AG04450 (cell line): ENCODE measurements around the gene TTC23L. TPM values are rescaled to one million over a fixed set of nuclear protein-coding genes. Genes with fewer than 3 reads are reported as not detected.

Source experiments
- CTCF ChIA-PET: fragments of 300-600, 350-600 bp; formaldehyde crosslinking; extraction: SDS; loops from one replicate; lab custom pipeline; 2022; ENCODE audit warnings: antibody characterized with exemption, inconsistent platforms; lab: Charles Lee
- POLR2A ChIA-PET: fragments of 350-600 bp; formaldehyde crosslinking; extraction: SDS; loops from one replicate; lab custom pipeline; 2021; ENCODE audit warnings: antibody characterized with exemption, inconsistent platforms; lab: Yijun Ruan, JAX
- DNase-seq: peaks from one replicate; pipeline ENCODE4 v3.0.0-alpha.2; 2011; ENCODE audit warnings: low read depth, low spot score
- H3K27ac ChIP-seq: one replicate; pipeline ENCODE4 v1.5.1; 2012; ENCODE audit warnings: low read depth, low read length, control low read depth
- H3K27me3 ChIP-seq: one replicate; pipeline ENCODE4 v1.6.0; 2012; ENCODE audit warnings: low read length; ENCODE audit not compliant: control insufficient read depth, insufficient read depth
- H3K4me3 ChIP-seq: 2 replicates; pipeline ENCODE4 v1.5.1; 2011; ENCODE audit warnings: mild to moderate bottlenecking, low read depth, low read length, control low read depth
- H3K9me3 ChIP-seq: 2 replicates; pipeline ENCODE4 v1.5.1; 2012; ENCODE audit warnings: low read length; ENCODE audit not compliant: control insufficient read depth, insufficient read depth
- polyA plus RNA-seq: library from polyadenylated mRNA; depleted of rRNA; stranded (reverse); fragments of >200 nt; gene quantifications from 2 replicates; pipeline ENCODE4 v1.2.3, GENCODE V29; 2011
- TF ChIP-seq, protein P1 (sequence below): IDR thresholded peaks from 2 replicates; pipeline ENCODE4 v1.5.1; 2011; ENCODE audit warnings: low read depth, low read length, control low read depth, inconsistent platforms

TTC23L gene
- polyA plus RNA-seq, 1 experiment: 0.16 TPM

DNA sequence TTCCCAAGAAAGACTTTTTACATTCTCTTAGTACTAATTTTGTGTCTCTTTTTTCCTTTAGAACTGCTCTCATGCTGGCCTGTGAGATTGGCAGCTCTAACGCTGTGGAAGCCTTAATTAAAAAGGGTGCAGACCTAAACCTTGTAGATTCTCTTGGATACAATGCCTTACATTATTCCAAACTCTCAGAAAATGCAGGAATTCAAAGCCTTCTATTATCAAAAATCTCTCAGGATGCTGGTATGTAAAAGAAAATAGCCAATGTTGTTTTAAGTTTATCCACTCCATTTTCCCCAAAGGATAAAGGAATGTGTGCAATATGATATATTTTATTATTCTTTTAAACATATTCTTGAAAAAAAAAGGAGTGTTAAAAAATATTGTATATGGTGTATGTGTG, 27.3 kb upstream of the TTC23L start:
- no peak for DNase-seq
- Histone ChIP-seq H3K27ac (no peak overlapping the region), H3K4me3 (no peak overlapping the region), H3K27me3 (no peaks in the 10 kb centered on the region), H3K9me3 (no peaks in the 10 kb centered on the region)
- TF ChIP-seq, protein P1, sequence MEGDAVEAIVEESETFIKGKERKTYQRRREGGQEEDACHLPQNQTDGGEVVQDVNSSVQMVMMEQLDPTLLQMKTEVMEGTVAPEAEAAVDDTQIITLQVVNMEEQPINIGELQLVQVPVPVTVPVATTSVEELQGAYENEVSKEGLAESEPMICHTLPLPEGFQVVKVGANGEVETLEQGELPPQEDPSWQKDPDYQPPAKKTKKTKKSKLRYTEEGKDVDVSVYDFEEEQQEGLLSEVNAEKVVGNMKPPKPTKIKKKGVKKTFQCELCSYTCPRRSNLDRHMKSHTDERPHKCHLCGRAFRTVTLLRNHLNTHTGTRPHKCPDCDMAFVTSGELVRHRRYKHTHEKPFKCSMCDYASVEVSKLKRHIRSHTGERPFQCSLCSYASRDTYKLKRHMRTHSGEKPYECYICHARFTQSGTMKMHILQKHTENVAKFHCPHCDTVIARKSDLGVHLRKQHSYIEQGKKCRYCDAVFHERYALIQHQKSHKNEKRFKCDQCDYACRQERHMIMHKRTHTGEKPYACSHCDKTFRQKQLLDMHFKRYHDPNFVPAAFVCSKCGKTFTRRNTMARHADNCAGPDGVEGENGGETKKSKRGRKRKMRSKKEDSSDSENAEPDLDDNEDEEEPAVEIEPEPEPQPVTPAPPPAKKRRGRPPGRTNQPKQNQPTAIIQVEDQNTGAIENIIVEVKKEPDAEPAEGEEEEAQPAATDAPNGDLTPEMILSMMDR: no peak
- ChIA-PET CTCF (no interaction called here), POLR2A (no interaction called here)

DNA sequence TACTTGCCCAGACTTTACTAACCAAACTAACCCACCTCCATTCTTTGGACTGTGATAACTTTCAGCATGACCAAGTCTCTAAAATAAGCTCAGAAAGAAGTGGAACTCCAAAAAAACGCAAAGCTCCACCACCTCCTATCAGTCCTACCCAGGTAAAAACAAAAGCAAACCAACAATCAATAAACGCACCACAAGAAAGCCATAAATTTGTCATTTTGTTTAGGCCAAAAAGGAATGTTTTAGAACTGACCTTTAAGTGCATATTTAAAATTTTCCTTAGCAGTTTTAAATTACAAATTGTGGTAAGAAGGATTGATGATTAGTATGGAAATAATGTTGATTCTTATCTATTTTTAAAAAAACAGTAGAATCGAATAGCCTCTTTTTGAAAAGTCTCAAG, 25.5 kb upstream of the TTC23L start:
- H3K27me3 ChIP-seq: no peaks in the 10 kb centered on the region
- no peak for DNase-seq
- H3K4me3 ChIP-seq: no peak overlapping the region
- TF ChIP-seq, protein P1: no peak
- H3K27ac ChIP-seq: no peak overlapping the region
- CTCF ChIA-PET: interaction anchor here (1.3 kb wide), 1 partner anchor 327 kb away, joined by 7 read pairs; no protein-coding TSS in a partner anchor
- no peaks in the 10 kb centered on the region for H3K9me3 ChIP-seq
- POLR2A ChIA-PET: interaction anchor here (0.6 kb wide), 1 partner anchor 22 kb away, joined by 3 read pairs; no protein-coding TSS in a partner anchor

DNA sequence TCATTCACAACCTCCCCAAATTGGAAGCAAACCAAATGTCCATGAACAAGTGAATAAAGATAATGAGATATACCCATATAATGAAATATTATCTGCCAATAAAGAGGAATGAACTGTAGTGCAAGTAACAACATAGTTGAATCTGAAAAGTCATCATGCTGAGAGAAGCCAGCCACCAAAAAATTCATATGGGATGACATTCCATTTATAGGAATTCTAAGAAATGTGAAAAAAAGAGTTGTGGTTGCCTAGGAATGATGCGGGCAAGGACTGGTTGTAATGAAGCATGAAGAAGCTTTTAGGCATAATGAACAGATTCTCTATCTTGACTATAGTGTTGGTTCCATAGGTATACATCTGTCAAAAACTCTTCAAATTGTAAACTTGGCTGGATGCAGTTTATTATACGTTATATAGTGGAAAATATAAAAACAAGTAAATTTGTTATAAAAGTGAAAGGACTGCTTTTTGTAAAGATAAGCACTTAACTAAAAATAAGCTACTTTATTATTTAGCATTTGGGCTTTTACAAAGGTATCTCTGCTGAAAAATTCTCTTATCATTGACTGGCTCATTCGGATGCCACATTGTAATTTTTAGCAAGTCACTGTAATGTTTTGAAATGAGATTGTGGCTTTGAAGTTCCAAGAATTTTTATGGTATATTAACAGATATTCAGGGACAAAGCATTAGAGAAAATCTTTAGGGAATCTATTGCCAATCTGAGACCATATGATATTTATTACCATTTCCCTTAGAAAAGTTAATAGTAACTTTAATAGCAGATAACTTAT, 21.2 kb upstream of the TTC23L start:
- DNase-seq: no peak
- no peaks in the 10 kb centered on the region for H3K27me3 ChIP-seq
- no peak overlapping the region for H3K27ac ChIP-seq
- H3K4me3 ChIP-seq: no peak overlapping the region
- ChIA-PET CTCF (interaction anchor here (0.7 to 1.4 kb wide), 4 partner anchors 15 to 294 kb away, joined by 3 to 4 read pairs (median 4); no protein-coding TSS in a partner anchor), POLR2A (interaction anchor here (0.6 kb wide), 1 partner anchor 333 kb away, joined by 6 read pairs; no protein-coding TSS in a partner anchor)
- TF ChIP-seq, protein P1: no peak
- H3K9me3 ChIP-seq: no peaks in the 10 kb centered on the region

DNA sequence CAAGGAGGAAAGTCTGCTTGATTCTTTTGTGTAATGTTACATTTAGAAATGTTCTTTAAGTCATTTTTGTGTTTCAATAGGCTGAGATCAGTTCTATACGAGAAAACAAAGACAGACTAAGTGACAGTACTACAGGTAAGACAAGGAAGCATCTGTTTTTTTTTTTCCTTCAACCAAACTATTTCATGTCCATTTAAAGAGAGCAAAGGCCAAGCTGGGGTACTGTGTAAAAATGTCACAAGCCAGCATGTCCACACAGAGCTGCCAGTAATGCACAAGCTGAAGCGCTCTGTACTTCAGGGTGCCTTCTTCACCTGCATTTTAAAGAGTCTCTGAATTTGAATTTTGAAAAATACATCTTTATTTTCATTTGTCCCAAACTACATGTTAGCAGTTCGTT, 20.2 kb upstream of the TTC23L start:
- H3K27me3 ChIP-seq: no peaks in the 10 kb centered on the region
- no peaks in the 10 kb centered on the region for H3K9me3 ChIP-seq
- H3K4me3 ChIP-seq: no peak overlapping the region
- H3K27ac ChIP-seq: no peak overlapping the region
- TF ChIP-seq, protein P1: no peak
- CTCF ChIA-PET: interaction anchor here (0.7 to 1.4 kb wide), 3 partner anchors 16 to 110 kb away, joined by 3 to 4 read pairs (median 4); no protein-coding TSS in a partner anchor
- DNase-seq: no peak
- POLR2A ChIA-PET: no interaction called here

DNA sequence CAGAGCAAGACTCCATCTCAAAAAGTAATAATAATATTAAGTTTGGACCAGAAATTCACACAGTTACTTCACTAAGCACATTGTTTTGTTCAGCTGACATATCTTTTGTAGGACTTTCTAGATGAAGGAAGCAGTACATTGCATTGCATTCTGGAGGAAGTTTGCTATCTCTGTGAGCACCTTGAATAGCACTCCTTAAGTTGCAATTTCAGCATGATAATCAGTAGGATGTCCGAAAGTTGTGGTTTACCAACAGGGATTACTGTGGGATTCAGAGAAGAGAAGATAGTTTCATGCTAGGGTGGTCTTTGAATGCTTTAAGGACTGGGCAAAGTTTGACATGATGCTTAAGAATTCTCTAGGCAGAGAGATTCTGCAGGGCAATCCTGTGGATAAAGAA, 18.4 kb upstream of the TTC23L start:
- Histone ChIP-seq H3K27me3 (no peaks in the 10 kb centered on the region), H3K9me3 (no peaks in the 10 kb centered on the region), H3K27ac (no peak overlapping the region), H3K4me3 (no peak overlapping the region)
- ChIA-PET CTCF (no interaction called here), POLR2A (interaction anchor here (0.7 kb wide), 1 partner anchor 26 kb away, joined by 3 read pairs; no protein-coding TSS in a partner anchor)
- TF ChIP-seq, protein P1: no peak
- DNase-seq: no peak
